ENCODE measurements around the gene SHROOM3.
A peak's percentile ranks its signal among the peaks of the same experiment; 100 is the strongest.

The SHROOM3 gene

DNA sequence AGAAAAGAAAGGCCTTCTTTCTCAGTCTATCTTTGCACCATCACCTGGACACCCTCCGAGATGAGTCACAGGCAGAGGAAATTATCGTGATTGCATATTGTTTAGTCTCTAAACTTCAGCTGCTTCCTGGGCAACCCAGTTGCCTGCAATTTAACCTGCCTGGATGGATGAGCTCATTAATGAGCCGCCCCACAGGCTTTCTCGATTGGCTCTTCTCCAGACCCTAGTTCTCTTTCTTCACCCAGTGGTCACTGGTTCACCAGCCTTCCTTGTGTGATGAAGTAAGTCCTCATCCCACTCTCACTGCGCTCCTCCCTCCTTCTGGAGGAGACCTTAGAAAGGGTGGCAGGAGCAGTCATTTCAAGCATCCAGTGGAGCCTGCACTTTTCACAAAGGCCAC lies 368.5 kb downstream of the SHROOM3 start:
- Histone ChIP-seq H2AFZ (ENCODE audit: low read depth, low read length) (no peak overlapping the region), H3K9me3 (ENCODE audit: control insufficient read depth, low read length) (peaks cover 14% of the 10 kb centered on the region), H2BK5ac (ENCODE audit: low read depth, low read length, poor library complexity, severe bottlenecking) (peak overlapping the region; percentile 80), H3K36me3 (ENCODE audit: control insufficient read depth in 1 of 2, insufficient read depth in 2 of 2, low read depth in 1 of 2, low read length in 2 of 2) (no peaks in the 10 kb centered on the region), H2AK5ac (ENCODE audit: low read length, severe bottlenecking) (no peak overlapping the region), H2BK120ac (ENCODE audit: low read depth, low read length) (peak overlapping the region; percentile 80), H4K91ac (ENCODE audit: low read length) (peak overlapping the region; percentile 77), H3K14ac (ENCODE audit: low read length in 2 of 2) (no peak overlapping the region), H3K27me3 (ENCODE audit: control insufficient read depth in 1 of 2, insufficient read depth in 1 of 2, low read length in 2 of 2) (no peaks in the 10 kb centered on the region), H3K23ac (ENCODE audit: low read length in 2 of 2) (no peak overlapping the region), H3K27ac (ENCODE audit: low read length, poor library complexity, severe bottlenecking) (peak overlapping the region; percentile 95), H3K4ac (ENCODE audit: low read depth in 1 of 2, low read length in 2 of 2) (peak overlapping the region in 1 of 2 experiments; percentile 88), H3K79me1 (replicated peaks; ENCODE audit: low read length, poor library complexity, severe bottlenecking) (no peaks in the 10 kb centered on the region), H3K4me1 (ENCODE audit: control insufficient read depth, insufficient read depth, low read depth, low read length) (peaks cover 17% of the 10 kb centered on the region), H4K8ac (ENCODE audit: low read length) (no peak overlapping the region), H3K9ac (ENCODE audit: low read length) (no peak overlapping the region), H3K18ac (ENCODE audit: low read depth in 1 of 2, low read length in 2 of 2) (peak overlapping the region; percentile 41 to 60), H2BK15ac (ENCODE audit: low read depth, poor library complexity, severe bottlenecking) (peak overlapping the region; percentile 92), H3K4me2 (ENCODE audit: low read length, poor library complexity, severe bottlenecking) (no peak overlapping the region), H3K4me3 (ENCODE audit: insufficient read depth in 1 of 2, low read depth in 1 of 2, low read length in 2 of 2) (no peak overlapping the region), H2BK12ac (ENCODE audit: low read length in 2 of 2) (peak overlapping the region; percentile 60 to 82)
- WGBS, result 2% methylated on average over 5 of the region's 5 CpGs
- peak; percentile 99 for DNase-seq

DNA sequence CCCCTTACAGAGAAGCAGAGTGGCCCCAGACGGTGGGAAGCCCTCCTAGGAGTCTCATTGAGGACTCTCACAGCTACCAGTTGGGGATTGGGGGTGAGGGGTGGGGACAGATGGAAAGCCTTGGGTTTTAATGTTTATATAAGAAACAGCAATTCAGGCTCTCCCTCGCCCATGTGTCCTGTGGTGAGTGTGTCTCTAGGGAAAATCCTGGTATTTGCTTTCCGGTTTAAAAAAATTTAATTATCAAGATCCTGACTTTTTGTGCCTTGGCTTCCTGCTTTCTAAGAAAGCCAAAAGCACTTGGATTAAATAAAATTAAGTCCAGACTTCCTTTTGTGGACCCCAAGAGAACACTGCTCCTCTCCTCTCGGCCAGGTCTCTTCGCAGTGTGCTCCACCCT lies 369.1 kb downstream of the SHROOM3 start:
- Histone ChIP-seq H4K8ac (ENCODE audit: low read length) (no peak overlapping the region), H2AK5ac (ENCODE audit: low read length, severe bottlenecking) (peak overlapping the region; percentile 29), H2BK5ac (ENCODE audit: low read depth, low read length, poor library complexity, severe bottlenecking) (peak overlapping the region; percentile 80), H4K91ac (ENCODE audit: low read length) (peak overlapping the region; percentile 77), H2BK15ac (ENCODE audit: low read depth, poor library complexity, severe bottlenecking) (peak overlapping the region; percentile 92), H3K18ac (ENCODE audit: low read depth in 1 of 2, low read length in 2 of 2) (peak overlapping the region; percentile 41 to 60), H3K27ac (ENCODE audit: low read length, poor library complexity, severe bottlenecking) (peak overlapping the region; percentile 95), H3K4me3 (ENCODE audit: insufficient read depth in 1 of 2, low read depth in 1 of 2, low read length in 2 of 2) (no peak overlapping the region), H3K4me2 (ENCODE audit: low read length, poor library complexity, severe bottlenecking) (no peak overlapping the region), H2BK12ac (ENCODE audit: low read length in 2 of 2) (peak overlapping the region; percentile 60 to 82), H3K9me3 (ENCODE audit: control insufficient read depth, low read length) (peaks cover 19% of the 10 kb centered on the region), H2BK120ac (ENCODE audit: low read depth, low read length) (peak overlapping the region; percentile 86), H3K4me1 (ENCODE audit: control insufficient read depth, insufficient read depth, low read depth, low read length) (peaks cover 17% of the 10 kb centered on the region), H2AFZ (ENCODE audit: low read depth, low read length) (no peak overlapping the region), H3K4ac (ENCODE audit: low read depth in 1 of 2, low read length in 2 of 2) (peak overlapping the region in 1 of 2 experiments; percentile 88), H3K79me1 (replicated peaks; ENCODE audit: low read length, poor library complexity, severe bottlenecking) (no peaks in the 10 kb centered on the region), H3K9ac (ENCODE audit: low read length) (no peak overlapping the region), H3K23ac (ENCODE audit: low read length in 2 of 2) (no peak overlapping the region), H3K14ac (ENCODE audit: low read length in 2 of 2) (no peak overlapping the region), H3K27me3 (ENCODE audit: control insufficient read depth in 1 of 2, insufficient read depth in 1 of 2, low read length in 2 of 2) (no peaks in the 10 kb centered on the region), H3K36me3 (ENCODE audit: control insufficient read depth in 1 of 2, insufficient read depth in 2 of 2, low read depth in 1 of 2, low read length in 2 of 2) (no peaks in the 10 kb centered on the region)
- WGBS, result 49% methylated on average over 3 of the region's 5 CpGs
- peak; percentile 69 for DNase-seq

- H2AFZ ChIP-seq (ENCODE audit: low read depth, low read length), result no peak overlapping the region
- H2AK5ac ChIP-seq (ENCODE audit: low read length, severe bottlenecking), result no peak overlapping the region
- peaks cover 19% of the 10 kb centered on the region for H3K9me3 ChIP-seq (ENCODE audit: control insufficient read depth, low read length)
- H3K23ac ChIP-seq (ENCODE audit: low read length in 2 of 2), result no peak overlapping the region
- no peak overlapping the region for H3K27ac ChIP-seq (ENCODE audit: low read length, poor library complexity, severe bottlenecking)
- no peak overlapping the region for H2BK5ac ChIP-seq (ENCODE audit: low read depth, low read length, poor library complexity, severe bottlenecking)
- H3K4me1 ChIP-seq (ENCODE audit: control insufficient read depth, insufficient read depth, low read depth, low read length), result peaks cover 19% of the 10 kb centered on the region
- H3K18ac ChIP-seq (ENCODE audit: low read depth in 1 of 2, low read length in 2 of 2), result no peak overlapping the region
- H3K36me3 ChIP-seq (ENCODE audit: control insufficient read depth in 1 of 2, insufficient read depth in 2 of 2, low read depth in 1 of 2, low read length in 2 of 2), result no peaks in the 10 kb centered on the region
- WGBS, result 53% methylated on average over 3 of the region's 3 CpGs
- no peak overlapping the region for H3K4ac ChIP-seq (ENCODE audit: low read depth in 1 of 2, low read length in 2 of 2)
- no peak overlapping the region for H4K91ac ChIP-seq (ENCODE audit: low read length)
- no peaks in the 10 kb centered on the region for H3K27me3 ChIP-seq (ENCODE audit: control insufficient read depth in 1 of 2, insufficient read depth in 1 of 2, low read length in 2 of 2)
- H3K4me2 ChIP-seq (ENCODE audit: low read length, poor library complexity, severe bottlenecking), result no peak overlapping the region
- H3K9ac ChIP-seq (ENCODE audit: low read length), result no peak overlapping the region
- no peak overlapping the region for H2BK12ac ChIP-seq (ENCODE audit: low read length in 2 of 2)
- H2BK120ac ChIP-seq (ENCODE audit: low read depth, low read length), result no peak overlapping the region
- H4K8ac ChIP-seq (ENCODE audit: low read length), result no peak overlapping the region
- no peak overlapping the region for H3K14ac ChIP-seq (ENCODE audit: low read length in 2 of 2)
- no peaks in the 10 kb centered on the region for H3K79me1 ChIP-seq (replicated peaks; ENCODE audit: low read length, poor library complexity, severe bottlenecking)
- DNase-seq, result peak; percentile 51
- no peak overlapping the region for H2BK15ac ChIP-seq (ENCODE audit: low read depth, poor library complexity, severe bottlenecking)
- H3K4me3 ChIP-seq (ENCODE audit: insufficient read depth in 1 of 2, low read depth in 1 of 2, low read length in 2 of 2), result no peak overlapping the region
Observed at GRCh38 chr4:76806346-76806745, 371.3 kb downstream of the SHROOM3 start.

GRCh38 chr4:76806757-76807156 lies 371.7 kb downstream of the SHROOM3 start:
- no peak overlapping the region for H2BK12ac ChIP-seq (ENCODE audit: low read length in 2 of 2)
- no peak overlapping the region for H4K8ac ChIP-seq (ENCODE audit: low read length)
- WGBS, result 64% methylated on average over 1 of the region's 1 CpG

More at GRCh38 chr4:76806757-76807156, 371.7 kb downstream of the SHROOM3 start:
- Histone ChIP-seq H3K9me3 (ENCODE audit: control insufficient read depth, low read length) (peaks cover 19% of the 10 kb centered on the region), H2AK5ac (ENCODE audit: low read length, severe bottlenecking) (no peak overlapping the region), H2AFZ (ENCODE audit: low read depth, low read length) (no peak overlapping the region), H3K23ac (ENCODE audit: low read length in 2 of 2) (no peak overlapping the region), H4K91ac (ENCODE audit: low read length) (no peak overlapping the region), H3K4me2 (ENCODE audit: low read length, poor library complexity, severe bottlenecking) (no peak overlapping the region), H2BK15ac (ENCODE audit: low read depth, poor library complexity, severe bottlenecking) (no peak overlapping the region), H3K27ac (ENCODE audit: low read length, poor library complexity, severe bottlenecking) (no peak overlapping the region), H3K4me1 (ENCODE audit: control insufficient read depth, insufficient read depth, low read depth, low read length) (peaks cover 15% of the 10 kb centered on the region), H3K18ac (ENCODE audit: low read depth in 1 of 2, low read length in 2 of 2) (no peak overlapping the region), H3K9ac (ENCODE audit: low read length) (no peak overlapping the region), H3K27me3 (ENCODE audit: control insufficient read depth in 1 of 2, insufficient read depth in 1 of 2, low read length in 2 of 2) (no peaks in the 10 kb centered on the region), H3K4ac (ENCODE audit: low read depth in 1 of 2, low read length in 2 of 2) (no peak overlapping the region), H3K14ac (ENCODE audit: low read length in 2 of 2) (no peak overlapping the region), H2BK120ac (ENCODE audit: low read depth, low read length) (no peak overlapping the region), H3K4me3 (ENCODE audit: insufficient read depth in 1 of 2, low read depth in 1 of 2, low read length in 2 of 2) (no peak overlapping the region), H3K79me1 (replicated peaks; ENCODE audit: low read length, poor library complexity, severe bottlenecking) (no peaks in the 10 kb centered on the region), H3K36me3 (ENCODE audit: control insufficient read depth in 1 of 2, insufficient read depth in 2 of 2, low read depth in 1 of 2, low read length in 2 of 2) (no peaks in the 10 kb centered on the region), H2BK5ac (ENCODE audit: low read depth, low read length, poor library complexity, severe bottlenecking) (no peak overlapping the region)
- no peak for DNase-seq
